Hepatocyte (in vitro differentiated cells): ENCODE measurements around the gene IQGAP2. TPM values are rescaled to one million over a fixed set of nuclear protein-coding genes. Genes with fewer than 3 reads are reported as not detected.

Source experiments
- DNase-seq: peaks from one replicate; pipeline ENCODE4 v3.0.0-alpha.2; 2016; ENCODE audit warnings: low spot score
- H2AFZ ChIP-seq: fragments of 200-600 bp; sonication (generic); 2 replicates; pipeline ENCODE4 v1.6.0; 2016; ENCODE audit warnings: antibody characterized with exemption, mild to moderate bottlenecking
- H3K27ac ChIP-seq: fragments of 200-600 bp; sonication (generic); 2 replicates; pipeline ENCODE4 v1.5.1; 2016; ENCODE audit warnings: mild to moderate bottlenecking
- H3K27me3 ChIP-seq: fragments of 200-600 bp; sonication (generic); 2 replicates; pipeline ENCODE4 v1.6.1; 2016
- H3K36me3 ChIP-seq: fragments of 200-600 bp; sonication (generic); replicated peaks from 2 replicates; pipeline ENCODE4 v1.5.1; 2016; ENCODE audit warnings: low read depth; ENCODE audit not compliant: insufficient read depth
- H3K4me1 ChIP-seq: fragments of 200-600 bp; sonication (generic); 2 replicates; pipeline ENCODE4 v1.5.1; 2016; ENCODE audit warnings: mild to moderate bottlenecking, moderate library complexity; ENCODE audit not compliant: insufficient read depth
- H3K4me2 ChIP-seq: fragments of 200-600 bp; sonication (generic); 2 replicates; pipeline ENCODE4 v1.6.0; 2016
- H3K4me3 ChIP-seq: fragments of 200-600 bp; sonication (generic); 2 replicates; pipeline ENCODE4 v1.5.1; 2016; ENCODE audit warnings: mild to moderate bottlenecking
- H3K79me2 ChIP-seq: fragments of 200-600 bp; sonication (generic); 2 replicates; pipeline ENCODE4 v1.6.0; 2017; ENCODE audit warnings: mild to moderate bottlenecking
- H3K9me2 ChIP-seq: fragments of 200-600 bp; sonication (generic); replicated peaks from 2 replicates; pipeline ENCODE4 v1.6.0; 2017; ENCODE audit warnings: mild to moderate bottlenecking; ENCODE audit not compliant: insufficient read depth
- H3K9me3 ChIP-seq: fragments of 200-600 bp; sonication (generic); 2 replicates; pipeline ENCODE4 v1.5.1; 2016; ENCODE audit warnings: low read depth, mild to moderate bottlenecking
- H4K20me1 ChIP-seq: fragments of 200-600 bp; sonication (generic); 2 replicates; pipeline ENCODE4 v1.6.0; 2016; ENCODE audit warnings: mild to moderate bottlenecking; ENCODE audit not compliant: insufficient read depth, poor library complexity, severe bottlenecking
- CTCF ChIP-seq: fragments of 200-600 bp; sonication (generic); IDR thresholded peaks from 2 replicates; pipeline ENCODE4 v1.5.1; 2016; ENCODE audit warnings: antibody characterized with exemption, mild to moderate bottlenecking; ENCODE audit not compliant: poor library complexity
- EZH2 ChIP-seq: fragments of 200-600 bp; sonication (generic); IDR thresholded peaks from 2 replicates; pipeline ENCODE4 v1.6.1; 2016; ENCODE audit warnings: antibody characterized with exemption, mild to moderate bottlenecking, borderline replicate concordance
- EZH2phosphoT487 ChIP-seq: fragments of 200-600 bp; sonication (generic); IDR thresholded peaks from one replicate; pipeline ENCODE4 v1.6.1; 2018; ENCODE audit warnings: antibody characterized with exemption, mild to moderate bottlenecking, low read depth, moderate library complexity; ENCODE audit not compliant: unreplicated experiment, severe bottlenecking
- WGBS: methylation state at CpG from one replicate; pipeline ENCODE4 v1.1.6; 2016; ENCODE audit warnings: low lambda C conversion rate; ENCODE audit errors: missing lambda C conversion rate; 5-methylcytosine and 5-hydroxymethylcytosine counted together
- polyA plus RNA-seq: library from polyadenylated mRNA; unstranded; fragments of >200 nt; fragmentation: Nextera tagmentation; extraction: Ambion mirVana; gene quantifications from 2 replicates; pipeline ENCODE4 v1.2.1, GENCODE V29; 2016
- total RNA-seq: library from RNA; depleted of rRNA; stranded (reverse); fragments of >200 nt; gene quantifications from 2 replicates; pipeline ENCODE4 v1.2.3, GENCODE V29; 2014

Gene IQGAP2
- total and polyA plus RNA-seq, 2 experiments from 2014 or later, result 37.2 to 78.9 TPM

- no peak overlapping the region for H3K27ac ChIP-seq
- H3K9me3 ChIP-seq, result peaks cover 7% of the 10 kb centered on the region
- WGBS, result 91% methylated on average over 3 of the region's 3 CpGs
- no peaks in the 10 kb centered on the region for H3K27me3 ChIP-seq
- H2AFZ ChIP-seq, result no peak overlapping the region
- no peaks in the 10 kb centered on the region for H3K79me2 ChIP-seq
- H4K20me1 ChIP-seq, result no peaks in the 10 kb centered on the region
- no peak for DNase-seq
- H3K9me2 ChIP-seq, result no peaks in the 10 kb centered on the region
- H3K4me2 ChIP-seq, result no peak overlapping the region
- TF ChIP-seq CTCF, result no peak
- TF ChIP-seq EZH2phosphoT487, result no peak
- no peak for TF ChIP-seq EZH2
- H3K36me3 ChIP-seq, result no peaks in the 10 kb centered on the region
- no peaks in the 10 kb centered on the region for H3K4me1 ChIP-seq
- H3K4me3 ChIP-seq, result no peak overlapping the region
Observed at GRCh38 chr5:76652809-76653414, 249.8 kb downstream of the IQGAP2 start.

GRCh38 chr5:76657091-76657490 lies 254.0 kb downstream of the IQGAP2 start:
- Histone ChIP-seq H3K79me2 (no peaks in the 10 kb centered on the region), H3K4me3 (no peak overlapping the region), H4K20me1 (no peaks in the 10 kb centered on the region), H3K4me1 (peaks cover 4% of the 10 kb centered on the region), H3K27me3 (no peaks in the 10 kb centered on the region), H3K36me3 (no peaks in the 10 kb centered on the region), H3K27ac (peak overlapping the region; percentile 49), H3K4me2 (no peak overlapping the region), H3K9me3 (no peaks in the 10 kb centered on the region), H2AFZ (no peak overlapping the region), H3K9me2 (no peaks in the 10 kb centered on the region)
- DNase-seq, result no peak
- no peak for TF ChIP-seq EZH2phosphoT487
- no peak for TF ChIP-seq CTCF
- no peak for TF ChIP-seq EZH2
- WGBS, result 91% methylated on average over 3 of the region's 3 CpGs

GRCh38 chr5:76657683-76658311 lies 254.7 kb downstream of the IQGAP2 start:
- Histone ChIP-seq H3K9me3 (no peaks in the 10 kb centered on the region), H3K4me3 (no peak overlapping the region), H3K27me3 (no peaks in the 10 kb centered on the region), H3K4me2 (no peak overlapping the region), H4K20me1 (no peaks in the 10 kb centered on the region), H3K4me1 (peaks cover 4% of the 10 kb centered on the region), H3K27ac (peak overlapping the region; percentile 49), H3K79me2 (no peaks in the 10 kb centered on the region), H2AFZ (no peak overlapping the region), H3K36me3 (no peaks in the 10 kb centered on the region), H3K9me2 (no peaks in the 10 kb centered on the region)
- 56% methylated on average over 6 of the region's 6 CpGs for WGBS
- peak; percentile 8 for DNase-seq
- no peak for TF ChIP-seq CTCF
- no peak for TF ChIP-seq EZH2
- no peak for TF ChIP-seq EZH2phosphoT487
